Loucy (cell line): ENCODE measurements around the gene SLC44A4.
"Not testable (repeated sequence)": the region's sequence is repeated elsewhere in the genome, so short reads cannot be mapped to it uniquely, and the experiment has no call there.

Source experiments
- EZH2phosphoT487 ChIP-seq: fragments of 200-600 bp; IDR thresholded peaks from 2 replicates; pipeline ENCODE4 v1.6.1; 2018; ENCODE audit warnings: antibody characterized with exemption, mild to moderate bottlenecking, moderate library complexity, borderline replicate concordance
- TF ChIP-seq, protein P1 (sequence below): fragments of 200-600 bp; sonication (generic); conservative IDR thresholded peaks from 2 replicates; pipeline ENCODE4 v1.5.1; 2014; ENCODE audit warnings: mild to moderate bottlenecking, antibody characterized with exemption, low read length

DNA sequence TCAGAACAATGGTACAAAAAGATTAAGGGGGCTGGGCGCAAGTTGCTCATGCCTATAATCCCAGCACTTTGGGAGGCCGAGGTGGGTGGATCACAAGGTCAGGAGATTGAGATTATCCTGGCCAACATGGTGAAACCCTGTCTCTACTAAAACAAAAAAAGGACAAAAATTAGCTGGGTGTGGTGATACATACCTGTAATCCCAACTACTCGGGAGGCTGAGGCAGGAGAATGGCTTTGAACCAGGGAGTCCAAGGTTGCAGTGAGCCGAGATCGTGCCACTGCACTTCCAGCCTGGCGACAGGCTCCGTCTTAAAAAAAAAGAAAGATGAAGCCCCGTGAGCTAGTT lies 39.0 kb downstream of the SLC44A4 start:
- TF ChIP-seq, protein P1, sequence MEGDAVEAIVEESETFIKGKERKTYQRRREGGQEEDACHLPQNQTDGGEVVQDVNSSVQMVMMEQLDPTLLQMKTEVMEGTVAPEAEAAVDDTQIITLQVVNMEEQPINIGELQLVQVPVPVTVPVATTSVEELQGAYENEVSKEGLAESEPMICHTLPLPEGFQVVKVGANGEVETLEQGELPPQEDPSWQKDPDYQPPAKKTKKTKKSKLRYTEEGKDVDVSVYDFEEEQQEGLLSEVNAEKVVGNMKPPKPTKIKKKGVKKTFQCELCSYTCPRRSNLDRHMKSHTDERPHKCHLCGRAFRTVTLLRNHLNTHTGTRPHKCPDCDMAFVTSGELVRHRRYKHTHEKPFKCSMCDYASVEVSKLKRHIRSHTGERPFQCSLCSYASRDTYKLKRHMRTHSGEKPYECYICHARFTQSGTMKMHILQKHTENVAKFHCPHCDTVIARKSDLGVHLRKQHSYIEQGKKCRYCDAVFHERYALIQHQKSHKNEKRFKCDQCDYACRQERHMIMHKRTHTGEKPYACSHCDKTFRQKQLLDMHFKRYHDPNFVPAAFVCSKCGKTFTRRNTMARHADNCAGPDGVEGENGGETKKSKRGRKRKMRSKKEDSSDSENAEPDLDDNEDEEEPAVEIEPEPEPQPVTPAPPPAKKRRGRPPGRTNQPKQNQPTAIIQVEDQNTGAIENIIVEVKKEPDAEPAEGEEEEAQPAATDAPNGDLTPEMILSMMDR: not testable (repeated sequence)
- not testable (repeated sequence) for TF ChIP-seq EZH2phosphoT487
